GM12878 (cell line): Measurements from ENCODE around the gene IER5. TPM values are rescaled to one million over a fixed set of nuclear protein-coding genes. Genes with fewer than 3 reads are reported as not detected.

Experiments
- BHLHE40 ChIP-seq, 2 experiments: fragments of 450-650 bp in 1 of 2; IDR thresholded peaks; 2 replicates each; pipeline ENCODE4 v1.6.1; 2011 to 2017; ENCODE audit warnings: low read depth in 2 of 2, borderline replicate concordance in 1 of 2, improper control_type of control experiment in 1 of 2, low read length in 1 of 2, mild to moderate bottlenecking in 1 of 2
- IRF4 ChIP-seq: IDR thresholded peaks from 2 replicates; pipeline ENCODE4 v1.6.1; 2011; ENCODE audit warnings: low read depth, low read length
- IRF5 ChIP-seq: fragments of 450-650 bp; IDR thresholded peaks from 2 replicates; pipeline ENCODE4 v1.6.1; 2017; ENCODE audit warnings: borderline replicate concordance
- KDM1A ChIP-seq: fragments of 200-600 bp; sonication (generic); IDR thresholded peaks from 2 replicates; pipeline ENCODE4 v1.6.1; 2016; ENCODE audit warnings: borderline replicate concordance
- MXI1 ChIP-seq: fragments of 150-350 bp; IDR thresholded peaks from 2 replicates; pipeline ENCODE4 v1.6.1; 2011; ENCODE audit warnings: low read depth, mild to moderate bottlenecking, inconsistent platforms, low read length, improper control_type of control experiment
- NFIC ChIP-seq: IDR thresholded peaks from 2 replicates; pipeline ENCODE4 v1.6.1; 2012; ENCODE audit warnings: low read depth, mild to moderate bottlenecking, inconsistent platforms, low read length, moderate library complexity
- NR2C2 ChIP-seq: IDR thresholded peaks from 2 replicates; pipeline ENCODE4 v1.6.1; 2011; ENCODE audit warnings: borderline replicate concordance, low read depth; ENCODE audit not compliant: control insufficient read depth, insufficient read length
- PML ChIP-seq: IDR thresholded peaks from 2 replicates; pipeline ENCODE4 v1.6.1; 2012; ENCODE audit warnings: low read length, inconsistent platforms
- POLR2A ChIP-seq: IDR thresholded peaks from 2 replicates; pipeline ENCODE4 v1.6.1; 2011; ENCODE audit warnings: low read depth, mild to moderate bottlenecking, low read length
- RAD21 ChIP-seq: IDR thresholded peaks from 2 replicates; pipeline ENCODE4 v1.6.1; 2011; ENCODE audit warnings: mild to moderate bottlenecking, low read depth, low read length, moderate library complexity; ENCODE audit not compliant: insufficient read depth
- SUPT20H ChIP-seq: IDR thresholded peaks from 2 replicates; pipeline ENCODE4 v1.6.1; 2011; ENCODE audit warnings: low read depth, mild to moderate bottlenecking, low read length, moderate library complexity, borderline replicate concordance; ENCODE audit not compliant: control insufficient read depth
- TAF1 ChIP-seq: IDR thresholded peaks from 2 replicates; pipeline ENCODE4 v1.6.1; 2011; ENCODE audit warnings: mild to moderate bottlenecking, low read depth, low read length, borderline replicate concordance
- YBX1 ChIP-seq: fragments of 450-650 bp; IDR thresholded peaks from 2 replicates; pipeline ENCODE4 v1.6.1; 2016; ENCODE audit warnings: antibody characterized with exemption
- polyA plus RNA-seq, 11 experiments: library from polyadenylated mRNA; depleted of rRNA in 4 of 11; unstranded in 6 of 11; stranded (reverse) in 5 of 11; fragments of >200 nt; fragmentation: Nextera tagmentation in 4 of 11; fragmentation: Illumina TruSeq in 1 of 11; extraction: Ambion mirVana in 4 of 11; extraction: Trizol in 1 of 11; gene quantifications; 1 replicate in 1 of 11; 2 replicates in 10 of 11; pipeline versions ENCODE4 v1.2.1 to v1.2.3, GENCODE V29; 2011 to 2016; ENCODE audit warnings: inconsistent platforms in 2 of 11, missing spikeins in 2 of 11, low read depth in 1 of 11
- total RNA-seq, 4 experiments: library from RNA; depleted of rRNA in 3 of 4; stranded (reverse); fragments of >200 nt in 3 of 4; fragmentation: Illumina TruSeq in 1 of 4; extraction: Trizol in 1 of 4; gene quantifications; 2 replicates each; pipeline versions ENCODE4 v1.2.1 to v1.2.3, GENCODE V29; 2013 to 2021
- TF ChIP-seq, protein P1 (sequence below): IDR thresholded peaks from 2 replicates; pipeline ENCODE4 v1.6.1; 2011; ENCODE audit warnings: mild to moderate bottlenecking, low read depth, low read length, moderate library complexity; ENCODE audit not compliant: insufficient replicate concordance

The IER5 gene
- total and polyA plus RNA-seq, 10 of the 15 experiments (the other 5 are each of a cell fraction or from before 2014, with no cell fraction given): 4.3 to 75.2 (median 30.5) TPM

GRCh38 chr1:181089676-181090544, 1.4 kb downstream of the IER5 start (continued):
- TF ChIP-seq RAD21 (0 out of 2 replicates have a peak, but pooled peaks have one; percentile 5), YBX1 (no peak), PML (peak; percentile 89), NR2C2 (no peak), BHLHE40 (IDR thresholded peaks at IDR 0.05; ENCODE audit: borderline replicate concordance in 1 of 2, low read depth in 2 of 2, low read length in 1 of 2) (peak; percentile 24 to 54; a peak in 2 of 4 replicates), NFIC (peak; percentile 58; the same call in 1 of the 2 replicates), TAF1 (peak; percentile 55; the same call in 1 of the 2 replicates), KDM1A (no peak), MXI1 (peak; percentile 41), POLR2A (peak; percentile 85), IRF4 (no peak), SUPT20H (no peak), IRF5 (no peak)
- TF ChIP-seq, protein P1, sequence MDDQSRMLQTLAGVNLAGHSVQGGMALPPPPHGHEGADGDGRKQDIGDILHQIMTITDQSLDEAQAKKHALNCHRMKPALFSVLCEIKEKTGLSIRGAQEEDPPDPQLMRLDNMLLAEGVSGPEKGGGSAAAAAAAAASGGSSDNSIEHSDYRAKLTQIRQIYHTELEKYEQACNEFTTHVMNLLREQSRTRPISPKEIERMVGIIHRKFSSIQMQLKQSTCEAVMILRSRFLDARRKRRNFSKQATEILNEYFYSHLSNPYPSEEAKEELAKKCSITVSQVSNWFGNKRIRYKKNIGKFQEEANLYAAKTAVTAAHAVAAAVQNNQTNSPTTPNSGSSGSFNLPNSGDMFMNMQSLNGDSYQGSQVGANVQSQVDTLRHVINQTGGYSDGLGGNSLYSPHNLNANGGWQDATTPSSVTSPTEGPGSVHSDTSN: peak; percentile 9
- TF ChIP-seq, all 136 proteins: peak for 51
